ENCODE data around the gene CCDC120.

Gene CCDC120

DNA sequence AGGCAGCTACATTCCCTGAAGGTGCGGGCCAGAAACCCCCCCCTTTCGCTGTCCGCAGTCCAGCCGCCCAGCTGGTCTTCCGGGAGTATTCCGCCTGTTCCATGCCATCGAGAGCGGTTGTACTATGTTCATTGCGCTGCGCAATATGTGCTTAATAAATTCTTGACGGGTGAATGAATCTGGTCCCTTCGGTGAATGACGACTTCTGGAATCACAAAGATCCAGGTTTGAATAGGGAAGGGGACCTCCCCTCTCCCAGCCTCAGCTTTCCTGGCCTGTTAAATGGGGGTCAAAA, 14.9 kb upstream of the CCDC120 start:
- POLR2A ChIA-PET (ENCODE audit: low non-redundant PET), result interaction anchor here (0.5 kb wide), 1 partner anchor 102 kb away, joined by 7 read pairs; no protein-coding TSS in a partner anchor
- no peak for DNase-seq (ENCODE audit: low spot score)
- peak overlapping the region; percentile 76 for H3K27ac ChIP-seq
- CTCF ChIA-PET, result interaction anchor here (0.6 to 1.6 kb wide), 4 partner anchors 15 to 306 kb away, joined by 3 to 6 read pairs (median 6); partner anchors contain the start of gene KCND1
- TF ChIP-seq, protein P1, sequence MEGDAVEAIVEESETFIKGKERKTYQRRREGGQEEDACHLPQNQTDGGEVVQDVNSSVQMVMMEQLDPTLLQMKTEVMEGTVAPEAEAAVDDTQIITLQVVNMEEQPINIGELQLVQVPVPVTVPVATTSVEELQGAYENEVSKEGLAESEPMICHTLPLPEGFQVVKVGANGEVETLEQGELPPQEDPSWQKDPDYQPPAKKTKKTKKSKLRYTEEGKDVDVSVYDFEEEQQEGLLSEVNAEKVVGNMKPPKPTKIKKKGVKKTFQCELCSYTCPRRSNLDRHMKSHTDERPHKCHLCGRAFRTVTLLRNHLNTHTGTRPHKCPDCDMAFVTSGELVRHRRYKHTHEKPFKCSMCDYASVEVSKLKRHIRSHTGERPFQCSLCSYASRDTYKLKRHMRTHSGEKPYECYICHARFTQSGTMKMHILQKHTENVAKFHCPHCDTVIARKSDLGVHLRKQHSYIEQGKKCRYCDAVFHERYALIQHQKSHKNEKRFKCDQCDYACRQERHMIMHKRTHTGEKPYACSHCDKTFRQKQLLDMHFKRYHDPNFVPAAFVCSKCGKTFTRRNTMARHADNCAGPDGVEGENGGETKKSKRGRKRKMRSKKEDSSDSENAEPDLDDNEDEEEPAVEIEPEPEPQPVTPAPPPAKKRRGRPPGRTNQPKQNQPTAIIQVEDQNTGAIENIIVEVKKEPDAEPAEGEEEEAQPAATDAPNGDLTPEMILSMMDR (conservative IDR thresholded peaks at IDR 0.05; ENCODE audit: low read depth), result no peak

DNA sequence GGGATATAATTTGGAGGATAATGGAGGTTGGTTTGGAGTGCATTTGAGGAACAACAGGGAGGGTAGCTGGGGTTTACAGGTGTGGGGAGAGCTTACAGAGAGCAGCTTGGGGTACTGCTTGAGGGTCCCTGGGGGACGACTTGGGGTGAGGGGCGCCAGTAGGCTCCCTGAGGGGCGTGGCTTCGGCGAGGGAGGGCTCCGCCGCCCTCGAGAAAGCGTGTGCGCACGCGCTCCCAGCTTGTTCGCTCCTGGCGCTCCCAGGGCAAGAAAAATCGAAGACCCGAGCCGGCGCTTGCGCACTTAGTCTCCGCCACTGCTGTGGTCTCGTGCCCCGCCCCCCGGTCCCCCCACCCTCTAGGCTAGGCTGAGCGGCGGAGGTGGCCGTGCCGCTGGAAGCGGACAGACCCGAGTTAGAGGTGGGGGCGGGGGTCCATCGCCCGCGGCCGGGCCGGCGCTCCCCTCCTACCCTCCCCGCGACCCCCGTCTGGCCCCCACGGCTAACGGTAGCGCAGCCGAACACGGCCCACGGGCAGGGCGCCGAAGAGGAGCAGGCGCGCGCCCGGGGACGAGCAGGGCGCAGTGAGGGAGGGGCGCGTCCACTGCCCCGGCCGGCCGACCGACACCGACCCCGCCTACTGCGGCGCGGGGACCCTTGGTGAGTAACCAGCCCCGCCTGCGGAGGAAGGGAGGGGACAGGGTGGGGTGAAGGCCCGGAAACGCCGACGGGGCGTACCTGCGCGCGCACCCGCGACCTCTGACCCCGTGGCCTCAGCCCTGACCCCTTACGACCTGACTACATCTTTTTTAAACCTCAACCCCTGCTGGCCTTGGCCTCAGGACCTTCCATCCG, 5.4 kb upstream of the CCDC120 start:
- H3K27ac ChIP-seq, result peak overlapping the region; percentile 74
- no peak for DNase-seq (ENCODE audit: low spot score)
- TF ChIP-seq, protein P1 (conservative IDR thresholded peaks at IDR 0.05; ENCODE audit: low read depth), result no peak
- POLR2A ChIA-PET (ENCODE audit: low non-redundant PET), result no interaction called here
- CTCF ChIA-PET, result no interaction called here

DNA sequence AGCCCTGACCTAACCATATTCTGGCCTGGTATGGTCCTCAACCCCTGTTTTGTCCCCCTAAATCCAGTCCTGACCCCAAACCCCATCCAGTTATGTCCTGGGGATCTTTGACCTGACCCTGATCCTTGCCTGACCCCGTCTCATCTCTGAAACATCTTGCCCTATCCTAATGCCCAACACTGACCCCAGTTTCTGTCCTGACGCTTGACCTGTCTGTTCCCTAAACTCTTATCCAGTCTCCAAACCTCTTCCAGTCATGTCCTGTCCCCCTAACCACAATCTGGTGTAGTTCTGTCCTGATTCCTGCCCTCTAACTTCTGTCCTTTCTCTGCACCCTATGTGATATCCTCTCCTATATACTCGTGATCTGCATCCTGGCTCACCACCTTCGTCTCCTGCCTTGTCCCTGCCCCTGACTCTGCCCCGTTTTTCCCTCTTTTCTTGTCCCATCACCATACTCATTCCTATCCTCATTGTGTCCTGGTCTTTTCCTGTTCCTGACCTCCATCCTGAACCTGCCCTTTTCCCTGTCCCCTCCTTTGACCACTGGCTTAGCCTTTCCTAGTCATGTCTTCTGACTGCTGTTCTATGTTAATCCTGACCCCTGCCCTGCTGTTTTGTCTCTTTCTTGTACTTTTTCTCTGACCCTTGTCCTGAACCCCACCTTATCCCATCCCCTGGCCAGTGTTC, 4.6 kb upstream of the CCDC120 start:
- ChIA-PET CTCF (no interaction called here), POLR2A (ENCODE audit: low non-redundant PET) (no interaction called here)
- TF ChIP-seq, protein P1 (conservative IDR thresholded peaks at IDR 0.05; ENCODE audit: low read depth), result no peak
- DNase-seq (ENCODE audit: low spot score), result no peak
- peak overlapping the region; percentile 74 for H3K27ac ChIP-seq

DNA sequence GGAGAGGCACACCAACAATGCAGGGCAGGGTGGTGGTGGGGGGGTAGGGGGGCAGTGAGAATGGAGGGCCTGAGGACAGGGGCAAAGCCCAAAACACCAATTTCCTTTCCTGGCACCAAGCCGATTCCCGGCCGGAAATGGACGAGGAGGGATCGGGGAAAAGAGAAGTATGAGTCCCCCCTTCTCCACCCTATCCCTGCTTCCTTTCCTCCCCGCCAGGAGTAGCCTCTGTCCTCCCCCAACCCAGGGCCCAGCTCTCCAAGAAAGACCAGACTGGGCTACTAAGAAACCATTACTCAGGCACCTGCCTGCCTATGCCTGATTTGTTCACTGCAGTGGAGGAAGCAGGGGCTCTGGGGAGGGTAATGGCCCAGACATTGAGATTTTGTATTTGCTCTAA, 402 bp downstream of the CCDC120 start:
- DNase-seq (ENCODE audit: low spot score), result no peak
- TF ChIP-seq, protein P1 (conservative IDR thresholded peaks at IDR 0.05; ENCODE audit: low read depth), result no peak
- H3K27ac ChIP-seq, result peak overlapping the region; percentile 83
- ChIA-PET CTCF (interaction anchor here (0.7 kb wide), 1 partner anchor 15 kb away, joined by 5 read pairs; no protein-coding TSS in a partner anchor), POLR2A (ENCODE audit: low non-redundant PET) (interaction anchor here (0.6 to 1.1 kb wide), 3 partner anchors 15 to 370 kb away, joined by 3 read pairs; partner anchors contain the start of gene PRAF2)

DNA sequence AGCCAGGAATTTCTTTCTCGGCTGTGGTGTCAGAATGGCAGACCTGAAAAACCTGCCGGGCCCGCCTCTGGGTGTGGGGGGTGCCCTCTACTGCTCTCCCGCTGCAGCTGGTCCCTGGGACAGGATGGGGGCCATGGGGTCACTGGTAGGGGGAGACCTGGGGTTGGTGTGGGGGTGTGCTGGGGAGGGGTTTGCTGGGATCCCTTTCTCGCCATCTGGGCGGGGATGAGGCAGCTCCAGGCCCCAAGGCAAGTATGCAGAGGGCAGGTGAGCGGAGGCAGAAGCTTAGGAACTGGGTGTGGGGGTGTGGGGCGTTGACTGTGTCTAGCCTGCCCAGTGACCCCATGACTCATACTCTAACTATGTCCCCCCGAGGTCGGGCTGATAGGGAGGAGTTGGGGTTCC, 884 bp downstream of the CCDC120 start:
- ChIA-PET POLR2A (ENCODE audit: low non-redundant PET) (interaction anchor here (0.6 to 1.1 kb wide), 3 partner anchors 14 to 371 kb away, joined by 3 read pairs; partner anchors contain the start of gene PRAF2), CTCF (interaction anchor here (0.7 kb wide), 1 partner anchor 16 kb away, joined by 5 read pairs; no protein-coding TSS in a partner anchor)
- TF ChIP-seq, protein P1 (conservative IDR thresholded peaks at IDR 0.05; ENCODE audit: low read depth), result no peak
- no peak for DNase-seq (ENCODE audit: low spot score)
- peak overlapping the region; percentile 83 for H3K27ac ChIP-seq

DNA sequence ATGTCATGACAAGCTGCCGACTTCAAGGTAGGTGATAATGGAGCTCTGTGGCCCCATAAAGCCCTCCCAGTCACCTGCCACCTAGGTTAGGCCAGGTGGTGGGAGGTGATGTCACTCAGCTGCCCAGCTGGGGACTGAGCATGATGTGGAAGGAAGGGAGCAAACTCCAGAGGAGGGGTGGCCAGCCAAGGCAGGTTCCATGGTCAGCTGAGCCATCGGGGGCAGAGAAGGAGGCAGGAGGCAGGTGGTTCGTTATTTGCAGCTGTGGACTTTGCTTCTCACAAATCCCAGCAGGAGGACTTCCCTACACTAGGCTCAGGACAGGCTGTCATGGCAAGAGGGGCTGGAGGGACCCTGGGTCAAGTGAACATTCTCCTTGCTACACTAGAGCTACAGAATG, 2.1 kb downstream of the CCDC120 start:
- no peak for DNase-seq (ENCODE audit: low spot score)
- POLR2A ChIA-PET (ENCODE audit: low non-redundant PET), result no interaction called here
- H3K27ac ChIP-seq, result peak overlapping the region; percentile 83
- CTCF ChIA-PET, result no interaction called here
- TF ChIP-seq, protein P1 (conservative IDR thresholded peaks at IDR 0.05; ENCODE audit: low read depth), result no peak
